IPS-NIHi11 (cell line): ENCODE measurements around the gene AOC3.
A peak's percentile ranks its signal among the peaks of the same experiment; 100 is the strongest.
"Not testable (repeated sequence)": the region's sequence is repeated elsewhere in the genome, so short reads cannot be mapped to it uniquely, and the experiment has no call there.

Source experiments
- DNase-seq: peaks from one replicate; pipeline ENCODE4 v3.0.0; 2012; ENCODE audit warnings: mixed read lengths, low spot score

AOC3 gene

DNA sequence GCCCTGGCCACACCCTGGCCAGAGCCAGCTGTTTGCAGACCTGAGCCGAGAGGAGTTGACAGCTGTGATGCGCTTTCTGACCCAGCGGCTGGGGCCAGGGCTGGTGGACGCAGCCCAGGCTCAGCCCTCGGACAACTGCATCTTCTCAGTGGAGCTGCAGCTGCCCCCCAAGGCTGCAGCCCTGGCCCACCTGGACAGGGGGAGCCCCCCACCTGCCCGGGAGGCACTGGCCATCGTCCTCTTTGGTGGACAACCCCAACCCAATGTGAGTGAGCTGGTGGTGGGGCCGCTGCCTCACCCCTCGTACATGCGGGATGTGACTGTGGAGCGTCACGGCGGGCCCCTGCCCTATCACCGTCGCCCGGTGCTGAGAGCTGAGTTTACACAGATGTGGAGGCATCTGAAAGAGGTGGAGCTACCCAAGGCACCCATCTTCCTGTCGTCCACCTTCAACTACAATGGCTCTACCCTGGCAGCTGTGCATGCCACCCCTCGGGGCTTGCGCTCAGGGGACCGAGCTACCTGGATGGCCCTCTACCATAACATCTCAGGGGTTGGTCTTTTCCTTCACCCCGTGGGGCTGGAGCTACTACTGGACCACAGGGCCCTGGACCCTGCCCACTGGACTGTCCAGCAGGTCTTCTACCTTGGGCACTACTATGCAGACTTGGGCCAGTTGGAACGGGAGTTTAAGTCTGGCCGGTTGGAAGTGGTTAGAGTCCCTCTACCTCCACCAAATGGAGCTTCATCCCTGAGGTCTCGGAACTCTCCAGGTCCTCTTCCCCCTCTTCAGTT lies 6.0 kb upstream of the AOC3 start:
- no peak for DNase-seq

- DNase-seq: no peak
Measured at GRCh38 chr17:42845556-42845917, 5.5 kb upstream of the AOC3 start.

- DNase-seq: no peak
Measured at GRCh38 chr17:42845918-42846593, 4.9 kb upstream of the AOC3 start.

DNA sequence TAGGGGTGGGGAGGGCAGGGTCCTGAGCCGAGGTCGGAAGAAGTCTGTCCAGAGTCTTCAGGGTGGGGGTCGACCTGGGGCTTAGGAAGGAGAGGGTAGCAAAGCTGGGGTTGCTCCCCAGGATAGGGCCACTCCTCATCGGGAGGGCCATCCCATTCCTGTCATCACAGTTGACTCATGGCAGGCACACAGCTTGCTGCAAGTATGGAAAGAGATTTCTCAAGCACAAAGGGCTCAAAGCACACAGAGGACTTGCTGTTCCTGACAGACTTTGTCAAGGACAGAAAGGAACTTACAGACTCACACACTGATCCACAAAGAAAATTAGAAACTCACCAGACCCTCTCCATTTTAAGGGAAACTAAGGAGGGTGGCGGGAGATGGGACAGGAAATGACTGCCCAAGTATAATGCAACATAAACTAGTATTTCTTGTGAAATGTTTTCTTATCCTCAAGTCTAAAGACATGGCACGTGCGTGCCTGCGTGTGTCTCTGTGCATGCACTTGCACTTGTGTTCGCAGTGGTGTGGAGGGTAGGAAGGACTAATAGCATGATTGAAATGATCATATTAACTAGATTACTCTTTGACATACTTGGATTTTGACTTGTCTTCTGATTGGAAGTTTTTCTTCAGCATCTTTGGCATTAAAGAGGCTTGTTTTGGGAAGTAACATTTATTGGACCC lies 4.3 kb upstream of the AOC3 start:
- no peak for DNase-seq

DNA sequence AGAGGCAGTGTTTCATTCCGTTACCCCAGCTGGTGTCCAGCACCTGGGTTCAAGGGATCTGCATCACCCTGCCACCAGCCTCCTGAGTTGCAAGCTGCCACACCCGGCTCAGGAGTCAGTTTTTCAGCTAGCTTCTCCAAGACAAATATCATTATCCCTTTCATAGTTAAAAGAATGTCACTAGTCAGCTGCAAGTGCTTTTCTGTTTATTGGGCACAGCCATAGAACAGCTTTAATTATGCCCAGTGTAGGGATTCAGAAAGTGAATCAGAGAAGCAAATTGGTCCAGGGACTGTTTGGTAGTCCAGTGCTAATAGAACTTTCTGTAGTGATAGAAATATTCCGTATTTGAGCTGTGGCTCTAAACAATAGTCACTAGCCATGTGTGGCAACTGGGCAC lies 2.9 kb upstream of the AOC3 start:
- no peak for DNase-seq

GRCh38 chr17:42849031-42849430 lies 2.0 kb upstream of the AOC3 start:
- no peak for DNase-seq

- DNase-seq: no peak
Measured at GRCh38 chr17:42849451-42850181, 1.4 kb upstream of the AOC3 start.

DNA sequence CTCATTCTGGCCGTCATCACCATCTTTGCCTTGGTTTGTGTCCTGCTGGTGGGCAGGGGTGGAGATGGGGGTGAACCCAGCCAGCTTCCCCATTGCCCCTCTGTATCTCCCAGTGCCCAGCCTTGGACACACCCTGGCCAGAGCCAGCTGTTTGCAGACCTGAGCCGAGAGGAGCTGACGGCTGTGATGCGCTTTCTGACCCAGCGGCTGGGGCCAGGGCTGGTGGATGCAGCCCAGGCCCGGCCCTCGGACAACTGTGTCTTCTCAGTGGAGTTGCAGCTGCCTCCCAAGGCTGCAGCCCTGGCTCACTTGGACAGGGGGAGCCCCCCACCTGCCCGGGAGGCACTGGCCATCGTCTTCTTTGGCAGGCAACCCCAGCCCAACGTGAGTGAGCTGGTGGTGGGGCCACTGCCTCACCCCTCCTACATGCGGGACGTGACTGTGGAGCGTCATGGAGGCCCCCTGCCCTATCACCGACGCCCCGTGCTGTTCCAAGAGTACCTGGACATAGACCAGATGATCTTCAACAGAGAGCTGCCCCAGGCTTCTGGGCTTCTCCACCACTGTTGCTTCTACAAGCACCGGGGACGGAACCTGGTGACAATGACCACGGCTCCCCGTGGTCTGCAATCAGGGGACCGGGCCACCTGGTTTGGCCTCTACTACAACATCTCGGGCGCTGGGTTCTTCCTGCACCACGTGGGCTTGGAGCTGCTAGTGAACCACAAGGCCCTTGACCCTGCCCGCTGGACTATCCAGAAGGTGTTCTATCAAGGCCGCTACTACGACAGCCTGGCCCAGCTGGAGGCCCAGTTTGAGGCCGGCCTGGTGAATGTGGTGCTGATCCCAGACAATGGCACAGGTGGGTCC lies 607 bp downstream of the AOC3 start:
- not testable (repeated sequence) for DNase-seq

DNA sequence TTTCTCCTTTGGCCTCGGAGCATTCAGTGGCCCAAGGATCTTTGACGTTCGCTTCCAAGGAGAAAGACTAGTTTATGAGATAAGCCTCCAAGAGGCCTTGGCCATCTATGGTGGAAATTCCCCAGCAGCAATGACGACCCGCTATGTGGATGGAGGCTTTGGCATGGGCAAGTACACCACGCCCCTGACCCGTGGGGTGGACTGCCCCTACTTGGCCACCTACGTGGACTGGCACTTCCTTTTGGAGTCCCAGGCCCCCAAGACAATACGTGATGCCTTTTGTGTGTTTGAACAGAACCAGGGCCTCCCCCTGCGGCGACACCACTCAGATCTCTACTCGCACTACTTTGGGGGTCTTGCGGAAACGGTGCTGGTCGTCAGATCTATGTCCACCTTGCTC lies 1.4 kb downstream of the AOC3 start:
- no peak for DNase-seq

DNA sequence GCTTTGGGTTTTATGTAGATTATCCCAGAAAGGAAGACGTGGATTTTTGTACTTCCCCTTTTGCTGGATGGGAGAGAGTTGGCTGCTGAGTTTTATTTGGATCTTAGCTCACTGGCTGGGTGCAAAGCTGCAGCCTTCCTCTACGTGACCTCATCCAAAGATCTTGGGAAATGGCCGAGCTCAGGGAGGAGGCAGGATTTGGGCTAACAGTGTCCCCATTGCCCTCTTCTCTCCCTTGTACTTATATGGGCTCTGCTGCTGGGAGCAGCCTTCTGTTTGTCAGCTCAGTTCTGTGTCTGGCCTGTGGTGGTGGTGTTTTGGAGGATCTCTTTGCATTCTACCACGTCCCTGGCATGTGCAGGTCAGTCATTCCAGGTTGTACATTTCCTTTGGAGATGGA lies 2.0 kb downstream of the AOC3 start:
- no peak for DNase-seq

DNA sequence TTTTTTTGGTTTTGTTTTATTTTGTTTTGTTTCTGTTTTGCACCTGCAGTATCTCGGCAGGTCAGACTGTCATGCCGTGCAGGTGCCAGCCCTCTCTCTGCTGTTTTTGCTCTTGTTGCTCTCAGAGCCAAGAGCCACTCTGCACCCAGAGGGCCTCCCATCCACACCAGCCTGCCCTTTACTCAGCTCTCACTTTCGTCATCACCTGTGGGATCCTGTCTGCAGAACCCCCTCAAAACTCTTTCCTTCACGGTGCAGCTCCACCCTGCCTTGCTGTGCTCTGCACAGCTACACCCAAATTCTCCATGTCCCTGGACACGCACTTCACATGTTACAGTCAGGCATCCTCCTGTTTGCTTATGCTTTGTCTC lies 2.6 kb downstream of the AOC3 start:
- DNase-seq: no peak

- no peak for DNase-seq
Measured at GRCh38 chr17:42853968-42854790, 3.2 kb downstream of the AOC3 start.

DNA sequence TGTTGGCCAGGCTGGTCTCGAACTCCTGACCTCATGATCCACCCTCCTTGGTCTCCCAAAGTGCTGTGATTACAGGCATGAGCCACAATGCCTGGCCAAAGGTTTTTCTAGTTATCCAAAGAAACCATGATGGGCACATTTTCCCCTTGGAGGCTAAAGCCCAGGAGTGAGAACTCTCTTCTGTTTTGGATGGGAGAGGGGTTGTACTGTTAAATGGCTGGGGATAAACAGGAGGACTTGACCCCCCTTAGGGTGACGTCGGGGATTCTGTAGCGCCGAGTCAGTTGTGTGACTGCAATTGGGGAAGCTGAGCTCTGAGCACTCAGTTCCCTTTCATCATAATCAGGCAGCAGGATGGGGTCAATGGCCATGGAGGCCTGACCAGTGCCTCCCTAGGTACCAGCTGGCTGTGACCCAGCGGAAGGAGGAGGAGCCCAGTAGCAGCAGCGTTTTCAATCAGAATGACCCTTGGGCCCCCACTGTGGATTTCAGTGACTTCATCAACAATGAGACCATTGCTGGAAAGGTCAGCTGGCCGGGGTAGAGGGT lies 4.1 kb downstream of the AOC3 start:
- DNase-seq: no peak

DNA sequence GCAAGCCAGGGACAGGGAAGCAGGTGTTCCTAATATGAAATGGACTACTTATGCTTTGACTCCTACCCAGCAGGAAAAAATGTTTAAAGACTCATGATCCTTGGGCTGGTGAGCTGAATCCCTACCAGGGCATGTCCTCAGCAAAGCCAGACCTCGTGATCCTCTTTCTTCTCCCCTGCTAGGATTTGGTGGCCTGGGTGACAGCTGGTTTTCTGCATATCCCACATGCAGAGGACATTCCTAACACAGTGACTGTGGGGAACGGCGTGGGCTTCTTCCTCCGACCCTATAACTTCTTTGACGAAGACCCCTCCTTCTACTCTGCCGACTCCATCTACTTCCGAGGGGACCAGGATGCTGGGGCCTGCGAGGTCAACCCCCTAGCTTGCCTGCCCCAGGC lies 5.1 kb downstream of the AOC3 start:
- not testable (repeated sequence) for DNase-seq

DNA sequence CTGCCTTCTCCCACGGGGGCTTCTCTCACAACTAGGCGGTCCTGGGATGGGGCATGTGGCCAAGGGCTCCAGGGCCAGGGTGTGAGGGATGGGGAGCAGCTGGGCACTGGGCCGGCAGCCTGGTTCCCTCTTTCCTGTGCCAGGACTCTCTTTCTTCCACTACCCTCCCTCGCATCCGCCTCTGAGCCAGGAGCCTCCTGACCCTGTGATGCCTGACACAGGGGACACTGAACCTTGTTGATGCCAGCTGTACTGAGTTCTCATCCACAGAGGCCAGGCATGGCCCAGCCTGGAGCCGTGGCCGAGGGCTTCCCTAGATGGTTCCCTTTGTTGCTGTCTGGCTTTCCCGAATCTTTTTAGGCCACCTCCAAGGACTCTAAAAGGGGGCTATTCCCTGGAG lies 5.5 kb downstream of the AOC3 start:
- not testable (repeated sequence) for DNase-seq

DNA sequence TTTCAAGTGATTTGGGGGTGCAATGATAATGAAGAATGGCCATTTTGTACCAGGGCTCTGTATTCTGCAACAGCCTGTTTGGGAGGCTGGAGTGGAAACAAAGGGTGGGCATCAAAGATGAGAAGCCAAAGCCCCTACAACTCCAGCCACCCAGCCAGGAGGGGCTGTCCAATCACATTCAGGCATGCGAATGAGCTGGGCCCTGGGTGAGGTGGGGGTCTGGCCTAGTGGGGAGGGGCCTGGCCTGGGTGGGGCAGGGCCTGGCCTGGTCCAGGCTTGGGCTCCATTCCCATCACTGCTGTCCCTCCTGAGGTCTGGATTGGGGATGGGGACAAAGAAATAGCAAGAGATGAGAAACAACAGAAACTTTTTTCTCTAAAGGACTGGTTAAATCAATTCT lies 6.4 kb downstream of the AOC3 start:
- peak; percentile 70 for DNase-seq

GRCh38 chr17:42865638-42866094 lies 14.7 kb downstream of the AOC3 start:
- DNase-seq: no peak

DNA sequence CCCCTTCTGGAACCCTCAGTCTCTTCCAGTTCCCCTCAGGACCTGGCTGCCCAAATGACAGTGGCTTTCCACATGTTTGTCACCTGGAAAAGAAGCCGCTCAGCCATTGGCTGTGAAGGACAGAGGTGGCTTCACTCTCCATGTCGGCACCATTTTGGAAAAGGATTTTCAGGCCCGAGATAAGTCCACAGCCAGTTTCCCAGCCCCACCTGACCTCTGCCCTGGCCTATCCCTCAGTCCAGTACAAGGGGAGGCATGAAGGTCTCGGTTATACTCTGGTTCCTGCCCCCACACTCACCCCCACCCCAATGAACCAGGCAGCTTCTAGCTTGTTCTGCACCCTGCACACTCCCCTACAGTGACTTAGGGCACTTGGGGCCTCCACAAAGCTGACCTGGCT lies 15.2 kb downstream of the AOC3 start:
- DNase-seq: no peak

DNA sequence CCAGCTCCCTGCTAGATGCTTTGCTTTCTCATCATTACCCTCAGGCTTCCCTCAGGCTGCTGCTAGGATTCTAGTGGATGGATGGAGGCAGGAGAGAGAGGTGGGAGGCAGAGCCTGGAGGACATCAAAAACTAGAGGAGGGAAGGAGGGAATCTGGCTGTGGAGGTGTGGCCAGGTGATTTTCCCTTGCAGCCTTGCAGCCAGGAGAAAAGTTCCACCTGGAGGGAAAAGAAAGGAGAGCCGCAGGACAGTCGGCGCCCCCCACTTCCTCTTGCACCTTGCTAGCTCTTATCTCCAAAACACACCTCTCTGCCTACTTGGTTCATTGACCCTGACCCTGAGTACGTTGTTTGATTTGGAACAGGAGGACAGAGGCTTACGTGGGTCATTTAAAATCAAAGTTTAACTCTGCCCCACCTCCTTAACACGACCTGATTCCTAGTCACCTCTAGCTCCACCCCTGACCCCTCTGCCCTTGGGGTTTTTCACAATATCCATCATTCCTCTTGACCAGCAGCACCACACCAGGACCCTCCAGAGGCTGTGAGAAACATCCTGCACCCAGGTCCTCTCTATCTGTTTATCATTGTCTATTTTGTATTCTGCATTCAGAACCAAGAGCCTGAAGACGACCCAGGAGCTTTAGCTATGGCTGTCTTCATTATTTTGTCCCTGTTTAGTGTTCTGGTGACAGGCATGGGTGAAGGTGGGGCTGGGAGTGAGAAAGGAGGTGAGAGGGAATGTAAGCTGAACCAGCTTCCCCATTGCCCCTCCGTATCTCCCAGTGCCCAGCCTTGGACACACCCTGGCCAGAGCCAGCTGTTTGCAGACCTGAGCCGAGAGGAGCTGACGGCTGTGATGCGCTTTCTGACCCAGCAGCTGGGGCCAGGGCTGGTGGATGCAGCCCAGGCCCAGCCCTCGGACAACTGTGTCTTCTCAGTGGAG lies 15.9 kb downstream of the AOC3 start:
- no peak for DNase-seq
